HL-60 (cell line): ENCODE measurements around the gene RABEPK.

Experiments
- CTCF ChIP-seq: IDR thresholded peaks from one replicate; pipeline ENCODE4 v1.5.1; 2011; ENCODE audit warnings: low read length, control low read depth, inconsistent platforms; ENCODE audit not compliant: insufficient read depth
- POLR2AphosphoS5 ChIP-seq: IDR thresholded peaks from 2 replicates; pipeline ENCODE4 v1.6.1; 2012; ENCODE audit warnings: low read depth
- SPI1 ChIP-seq: IDR thresholded peaks from 2 replicates; pipeline ENCODE4 v1.6.1; 2012; ENCODE audit warnings: low read depth, mild to moderate bottlenecking, borderline replicate concordance

- TF ChIP-seq CTCF = no peak
- no peak for TF ChIP-seq SPI1
- no peak for TF ChIP-seq POLR2AphosphoS5
Measured at GRCh38 chr9:125246261-125246667, 45.9 kb downstream of the RABEPK start.
